OCI-LY7 (cell line): ENCODE measurements around the gene GTF2IRD1.

ENCODE experiments used
- CTCF ChIP-seq: fragments of 200-600 bp; sonication (generic); conservative IDR thresholded peaks from 2 replicates; pipeline ENCODE4 v1.5.1; 2014; ENCODE audit warnings: mild to moderate bottlenecking, antibody characterized with exemption, low read length, moderate library complexity, mixed read lengths
- EZH2phosphoT487 ChIP-seq: fragments of 200-600 bp; sonication (generic); IDR thresholded peaks from 2 replicates; pipeline ENCODE4 v1.6.1; 2018; ENCODE audit warnings: low read depth, borderline replicate concordance, mild to moderate bottlenecking, mixed run types, antibody characterized with exemption, low read length, moderate library complexity, mixed read lengths

- TF ChIP-seq CTCF (no peak), EZH2phosphoT487 (no peak)
Observed at GRCh38 chr7:74501298-74501697, 47.6 kb downstream of the GTF2IRD1 start.
